NCI-H345 (cell line): Measurements from ENCODE around the gene GNAT1.
"Not testable (repeated sequence)": the region's sequence is repeated elsewhere in the genome, so short reads cannot be mapped to it uniquely, and the experiment has no call there.

Experiments
- DNase-seq: peaks from one replicate; lab custom pipeline; 2025; lab: John Stamatoyannopoulos, UW

Gene GNAT1

GRCh38 chr3:50221411-50222168 is 30.2 kb downstream of the GNAT1 start:
- no peak for DNase-seq

DNA sequence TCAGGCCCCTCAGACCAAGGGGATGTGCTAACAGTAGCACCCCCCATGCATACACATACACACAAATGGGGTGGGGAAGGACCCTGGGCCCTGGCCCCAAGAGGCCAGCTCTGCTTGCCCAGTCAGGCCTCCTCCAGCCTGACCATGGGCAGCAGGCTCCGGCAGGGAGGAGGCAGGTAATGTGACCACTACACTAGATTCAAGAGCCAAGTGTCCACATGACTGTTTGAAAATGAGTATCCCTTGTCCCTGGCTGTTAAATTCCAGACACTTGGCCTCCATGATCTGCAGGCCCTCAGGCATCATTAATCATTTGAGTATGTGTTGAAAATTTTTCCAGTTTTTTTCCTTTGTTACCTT is 30.7 kb downstream of the GNAT1 start:
- DNase-seq, result no peak

GRCh38 chr3:50224639-50225038 is 33.2 kb downstream of the GNAT1 start:
- no peak for DNase-seq

DNA sequence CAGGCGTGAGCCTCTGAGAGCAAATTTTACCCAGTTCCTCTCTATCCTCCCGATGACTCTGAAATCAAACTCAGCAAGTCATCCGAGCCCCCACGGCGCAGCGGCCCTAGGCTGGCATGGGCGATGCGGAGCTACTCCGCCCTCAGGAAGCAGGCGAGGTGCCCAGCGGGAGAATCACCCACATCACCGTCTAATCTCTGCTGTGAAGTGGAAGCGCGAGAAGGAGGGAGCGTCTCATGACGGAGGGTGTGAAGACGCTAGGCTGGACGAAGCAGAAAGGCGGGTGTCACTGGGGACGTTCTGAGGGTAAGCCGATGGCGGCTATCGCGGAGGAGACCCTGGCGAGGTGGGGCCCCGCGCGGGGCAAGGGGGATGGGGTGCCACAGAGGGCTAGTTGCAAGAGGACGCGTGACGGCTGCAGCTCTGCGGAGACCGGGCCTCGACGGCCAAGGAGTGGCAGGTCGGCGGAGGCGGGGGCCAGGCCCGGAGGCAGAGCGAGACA is 35.5 kb downstream of the GNAT1 start:
- DNase-seq, result peak; percentile 59

GRCh38 chr3:50227390-50228183 is 36.2 kb downstream of the GNAT1 start:
- peak; percentile 94 for DNase-seq

DNA sequence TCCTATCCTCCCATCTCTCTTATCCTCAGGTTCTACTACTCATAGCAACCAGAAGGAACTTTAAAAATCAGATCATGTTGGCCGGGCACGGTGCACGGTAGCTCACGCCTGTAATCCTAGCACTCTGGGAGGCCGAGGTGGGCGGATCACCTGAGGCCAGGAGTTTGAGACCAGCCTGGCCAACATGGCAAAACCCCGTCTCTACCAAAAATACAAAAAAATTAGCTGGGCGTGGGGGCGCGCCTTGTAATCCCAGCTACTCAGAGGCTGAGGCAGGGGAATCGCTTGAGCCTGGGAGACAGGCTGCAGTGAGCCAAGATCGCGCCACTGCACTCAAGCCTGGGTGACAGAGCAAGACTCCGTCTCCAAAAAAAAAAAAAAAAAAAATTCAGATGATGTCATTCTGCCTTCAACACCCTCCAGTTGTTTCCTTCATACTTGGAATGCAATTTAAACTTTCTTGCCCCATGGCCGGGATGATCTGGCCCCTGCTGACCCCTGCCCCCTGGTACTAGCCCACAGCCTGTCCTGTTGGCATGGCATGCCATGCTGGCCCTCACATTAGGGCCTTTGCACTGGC is 36.9 kb downstream of the GNAT1 start:
- DNase-seq, result not testable (repeated sequence)

GRCh38 chr3:50229490-50229889 is 38.1 kb downstream of the GNAT1 start:
- no peak for DNase-seq

GRCh38 chr3:50230104-50230793 is 38.8 kb downstream of the GNAT1 start:
- no peak for DNase-seq

DNA sequence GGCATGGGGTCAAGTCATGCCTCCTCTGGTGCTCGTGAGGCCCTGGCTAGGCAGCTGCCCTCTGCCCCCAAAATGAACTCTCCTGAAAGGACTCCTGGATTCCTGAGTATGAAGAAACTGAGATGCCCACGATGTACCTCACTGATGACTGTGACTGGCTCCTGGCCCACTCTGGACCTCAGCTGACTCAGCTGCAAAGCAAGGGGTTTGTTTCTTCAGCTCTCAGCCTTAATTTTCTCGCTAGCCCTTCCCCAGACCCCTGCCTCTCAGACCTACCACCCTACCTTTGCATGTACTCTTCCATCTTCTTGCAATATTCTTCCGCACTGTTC is 39.4 kb downstream of the GNAT1 start:
- DNase-seq, result no peak

DNA sequence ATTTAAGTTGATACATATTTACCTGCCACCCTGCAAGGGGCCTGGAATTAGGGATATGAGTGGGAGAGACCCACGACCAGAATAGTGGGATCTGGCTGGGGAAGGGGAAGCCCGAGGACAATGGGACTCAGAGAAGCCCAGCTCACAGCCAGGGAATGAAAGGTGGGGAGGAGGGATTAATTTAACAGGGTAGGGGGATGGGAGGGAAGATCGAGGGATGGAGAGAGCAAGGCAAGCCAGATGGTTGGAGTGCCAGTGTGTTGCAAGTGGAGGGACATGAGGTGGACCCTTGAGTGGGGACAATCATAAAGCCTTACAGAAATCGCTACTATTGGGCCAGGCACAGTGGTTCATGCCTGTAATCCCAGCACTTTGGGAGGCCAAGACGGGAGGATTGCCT is 40.2 kb downstream of the GNAT1 start:
- DNase-seq, result no peak

GRCh38 chr3:50232303-50232702 is 40.9 kb downstream of the GNAT1 start:
- DNase-seq, result no peak

DNA sequence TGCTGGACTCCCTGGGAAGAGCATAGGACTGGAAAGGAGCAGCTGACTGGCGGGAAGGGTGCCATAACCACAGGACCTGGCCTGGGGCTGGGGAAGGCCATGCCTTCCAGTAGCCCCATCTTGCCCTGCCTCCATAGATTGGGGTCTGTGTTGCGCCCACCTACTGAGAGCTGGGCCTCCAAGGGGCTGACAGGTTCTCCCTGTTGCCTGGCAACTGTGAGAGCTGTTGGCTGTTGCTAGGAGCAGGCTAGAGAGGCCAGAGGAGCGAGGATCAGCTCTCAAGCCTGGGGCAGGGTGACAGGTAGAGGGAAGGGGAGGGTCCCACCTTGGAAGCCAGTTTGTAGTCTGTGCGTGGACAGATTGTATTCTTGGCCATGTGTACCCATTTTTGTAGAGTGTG is 41.8 kb downstream of the GNAT1 start:
- no peak for DNase-seq

GRCh38 chr3:50235716-50236483 is 44.5 kb downstream of the GNAT1 start, which contains the start of gene GNAI2:
TSS of gene GNAI2 (plus strand) at chr3:50236204. CDS start at chr3:50236336, 132 bp downstream.
- DNase-seq, result peak; percentile 96

GRCh38 chr3:50236484-50237132 is 45.2 kb downstream of the GNAT1 start:
- DNase-seq, result no peak

- peak; percentile 11 for DNase-seq
Observed at GRCh38 chr3:50237133-50237651, 45.8 kb downstream of the GNAT1 start.

GRCh38 chr3:50237754-50238548 is 46.5 kb downstream of the GNAT1 start:
- peak; percentile 67 for DNase-seq

DNA sequence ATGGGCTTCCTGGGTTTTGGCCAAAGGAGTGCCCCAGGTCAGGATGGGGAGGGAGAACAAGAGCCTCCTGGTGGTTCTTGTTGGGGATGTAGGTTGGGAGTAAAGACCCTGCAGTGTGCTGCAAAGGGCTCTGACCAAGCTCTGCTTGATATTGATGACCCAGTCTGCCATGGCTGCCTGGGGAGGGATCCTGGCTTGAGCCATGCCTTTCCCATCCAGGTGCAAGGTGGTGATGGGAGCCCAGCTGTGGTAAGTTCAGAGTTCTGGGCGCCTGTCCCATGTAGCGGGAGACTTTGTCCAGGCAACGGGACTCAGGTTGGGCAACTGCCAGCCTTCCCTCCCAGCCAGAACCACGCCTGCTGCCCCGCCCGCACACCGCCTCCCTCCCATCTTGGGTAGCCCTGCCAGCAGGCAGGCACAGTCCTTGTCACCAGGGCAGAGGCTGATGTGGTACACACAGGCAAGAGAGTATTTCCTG is 47.2 kb downstream of the GNAT1 start:
- peak; percentile 9 for DNase-seq

- no peak for DNase-seq
Observed at GRCh38 chr3:50239649-50240048, 48.2 kb downstream of the GNAT1 start.

GRCh38 chr3:50241163-50241562 is 49.8 kb downstream of the GNAT1 start:
- peak; percentile 50 for DNase-seq
